B cell (primary cell): ENCODE results near the gene CD44. TPM values are rescaled to one million over a fixed set of nuclear protein-coding genes. Genes with fewer than 3 reads are reported as not detected.

Source experiments
- ATAC-seq: fragments of 200-7000 bp; cut with Tn5 transposase; one replicate; pipeline ENCODE4 v1.10.0; 2021; ENCODE audit warnings: low read depth, mild to moderate bottlenecking, moderate number of reproducible peaks, moderate library complexity
- CTCF ChIA-PET: fragments of 350-600 bp; sonication (Branson Sonifier 250); formaldehyde crosslinking; loops from one replicate; lab custom pipeline; 2021; ENCODE audit warnings: antibody characterized with exemption, inconsistent platforms; lab: Charles Lee
- POLR2A ChIA-PET: fragments of 350-600 bp; sonication (Branson Sonifier 250); formaldehyde crosslinking; loops from one replicate; lab custom pipeline; 2021; ENCODE audit warnings: antibody characterized with exemption; lab: Charles Lee
- DNase-seq: peaks from one replicate; pipeline ENCODE4 v3.0.0; 2013
- H2AFZ ChIP-seq: 2 replicates; pipeline ENCODE4 v1.6.1; 2012; ENCODE audit warnings: mild to moderate bottlenecking, low read depth, low read length; ENCODE audit not compliant: insufficient read depth, poor library complexity, severe bottlenecking
- H3K27ac ChIP-seq, 2 donors: 1 replicate in 1 of 2; 2 replicates in 1 of 2; pipeline ENCODE4 v1.5.1; 2012 to 2013; ENCODE audit warnings: low read length in 2 of 2, mild to moderate bottlenecking in 2 of 2, moderate library complexity in 1 of 2
- H3K27me3 ChIP-seq, 4 experiments: fragments of 200-600 bp in 1 of 4; sonication (generic) in 1 of 4; replicated peaks in 1 of 4; 1 replicate in 2 of 4; 2 replicates in 2 of 4; pipeline versions ENCODE4 v1.6.1 to v1.7.0; 2013 to 2016; ENCODE audit warnings: low read length in 3 of 4, mild to moderate bottlenecking in 2 of 4, mixed read lengths in 1 of 4, moderate library complexity in 1 of 4; ENCODE audit not compliant: insufficient read depth in 4 of 4, control insufficient read depth in 3 of 4; ENCODE audit errors: control extremely low read depth in 1 of 4
- H3K36me3 ChIP-seq, 2 experiments: replicated peaks in 1 of 2; 1 replicate in 1 of 2; 2 replicates in 1 of 2; pipeline versions ENCODE4 v1.6.1 to v1.7.1; 2013; ENCODE audit warnings: low read length in 1 of 2; ENCODE audit not compliant: insufficient read depth in 2 of 2, control insufficient read depth in 1 of 2; ENCODE audit errors: control extremely low read depth in 1 of 2, extremely low read depth in 1 of 2
- H3K4me1 ChIP-seq, 2 donors: fragments of 200-600 bp in 1 of 2; sonication (generic) in 1 of 2; 1 replicate in 1 of 2; 2 replicates in 1 of 2; pipeline versions ENCODE4 v1.5.1 to v1.6.1; 2013 to 2017; ENCODE audit warnings: low read length in 2 of 2; ENCODE audit not compliant: control insufficient read depth in 2 of 2, insufficient read depth in 2 of 2
- H3K4me2 ChIP-seq: replicated peaks from 2 replicates; pipeline ENCODE3; 2012; ENCODE audit warnings: mild to moderate bottlenecking, low read depth, low read length; ENCODE audit not compliant: poor library complexity, severe bottlenecking
- H3K4me3 ChIP-seq, 5 experiments: fragments of 200-600 bp in 1 of 5; sonication (generic) in 1 of 5; 1 replicate in 3 of 5; 2 replicates in 2 of 5; pipeline versions ENCODE4 v1.5.1 to v1.7.0; 2011 to 2016; ENCODE audit warnings: low read length in 4 of 5, mild to moderate bottlenecking in 4 of 5, low read depth in 2 of 5, control low read depth in 1 of 5, moderate library complexity in 1 of 5; ENCODE audit not compliant: insufficient read depth in 1 of 5; ENCODE audit errors: control extremely low read depth in 1 of 5, extremely low read depth in 1 of 5
- H3K79me2 ChIP-seq: fragments of 200-600 bp; sonication (generic); one replicate; pipeline ENCODE4 v1.6.0; 2016; ENCODE audit warnings: low read length; ENCODE audit not compliant: control insufficient read depth, insufficient read depth
- H3K9ac ChIP-seq: fragments of 200-600 bp; sonication (generic); 2 replicates; pipeline ENCODE4 v1.6.1; 2017; ENCODE audit warnings: mild to moderate bottlenecking, low read length, moderate library complexity
- H3K9me3 ChIP-seq, 3 donors: one replicate each; pipeline versions ENCODE4 v1.6.1 to v1.7.1; 2013; ENCODE audit warnings: low read length in 2 of 3; ENCODE audit not compliant: control insufficient read depth in 2 of 3, insufficient read depth in 1 of 3; ENCODE audit errors: control extremely low read depth in 1 of 3
- H4K20me1 ChIP-seq: 2 replicates; pipeline ENCODE4 v1.6.0; 2012; ENCODE audit warnings: mild to moderate bottlenecking, low read length; ENCODE audit not compliant: insufficient read depth, control insufficient read depth, poor library complexity, severe bottlenecking
- H3K27ac Mint-ChIP-seq: one replicate; pipeline ENCODE4 v1.8.0; 2021; ENCODE audit warnings: mixed read lengths
- H3K27me3 Mint-ChIP-seq: one replicate; pipeline ENCODE4 v1.8.0; 2021; ENCODE audit warnings: mixed read lengths
- H3K4me1 Mint-ChIP-seq: one replicate; pipeline ENCODE4 v1.8.0; 2021; ENCODE audit warnings: mixed read lengths
- H3K4me3 Mint-ChIP-seq: one replicate; pipeline ENCODE4 v1.8.0; 2021; ENCODE audit warnings: mixed read lengths
- H3K9me3 Mint-ChIP-seq: one replicate; pipeline ENCODE4 v1.8.0; 2022; ENCODE audit warnings: mixed read lengths; ENCODE audit not compliant: insufficient read depth
- EZH2 ChIP-seq: IDR thresholded peaks from 2 replicates; pipeline ENCODE4 v1.6.1; 2012; ENCODE audit warnings: borderline replicate concordance, low read depth, mild to moderate bottlenecking, moderate library complexity, low read length; ENCODE audit not compliant: insufficient read depth, poor library complexity, severe bottlenecking
- WGBS: methylation state at CpG from one replicate; pipeline ENCODE4 v1.1.5; 2013; ENCODE audit warnings: missing lambda C conversion rate; ENCODE audit not compliant: insufficient coverage; 5-methylcytosine and 5-hydroxymethylcytosine counted together
- intact Hi-C: fragments of 100-400 bp; cut with micrococcal nuclease; formaldehyde crosslinking; loops from one replicate; pipeline ENCODE4 v1.10.0; 2022
- polyA plus RNA-seq: library from polyadenylated mRNA; depleted of rRNA; stranded (reverse); fragments of >200 nt; gene quantifications from 2 replicates; pipeline ENCODE4 v1.2.3, GENCODE V29; 2012
- total RNA-seq, 2 donors: library from RNA; stranded (reverse); fragments of 120-200 nt in 1 of 2; gene quantifications; 1 replicate in 1 of 2; 2 replicates in 1 of 2; pipeline versions ENCODE4 v1.2.3 to v1.2.4, GENCODE V29; 2013 to 2022
- TF ChIP-seq, protein P1 (sequence below): fragments of 200-600 bp; IDR thresholded peaks from one replicate; pipeline ENCODE4 v1.8.0; 2022; ENCODE audit warnings: antibody characterized with exemption, mild to moderate bottlenecking

Gene CD44
- total and polyA plus RNA-seq, 2 donors (not counting 1 experiment from before 2014, with no cell fraction given) = 261 to 896 TPM

DNA sequence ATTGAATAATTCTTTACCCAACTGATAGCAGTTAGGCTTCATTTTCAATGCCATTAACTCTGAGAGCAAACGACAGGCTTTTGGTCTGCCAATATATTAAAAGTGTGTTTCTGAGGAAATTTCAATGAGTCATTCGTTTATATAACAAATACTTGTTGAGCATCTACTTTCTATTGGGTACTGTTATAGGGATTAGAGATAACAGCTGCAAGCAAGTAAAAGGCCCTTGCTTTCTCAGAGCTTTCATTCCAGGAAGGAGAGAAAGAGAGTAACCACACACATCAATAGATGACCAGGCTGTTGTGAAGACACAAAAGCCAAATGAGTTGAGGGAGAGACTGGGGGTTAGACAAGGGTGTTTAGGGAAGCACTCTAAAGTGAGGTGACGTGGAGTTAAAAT is 35.7 kb downstream of the CD44 start:
- H3K4me2 ChIP-seq = peak overlapping the region; percentile 66

DNA sequence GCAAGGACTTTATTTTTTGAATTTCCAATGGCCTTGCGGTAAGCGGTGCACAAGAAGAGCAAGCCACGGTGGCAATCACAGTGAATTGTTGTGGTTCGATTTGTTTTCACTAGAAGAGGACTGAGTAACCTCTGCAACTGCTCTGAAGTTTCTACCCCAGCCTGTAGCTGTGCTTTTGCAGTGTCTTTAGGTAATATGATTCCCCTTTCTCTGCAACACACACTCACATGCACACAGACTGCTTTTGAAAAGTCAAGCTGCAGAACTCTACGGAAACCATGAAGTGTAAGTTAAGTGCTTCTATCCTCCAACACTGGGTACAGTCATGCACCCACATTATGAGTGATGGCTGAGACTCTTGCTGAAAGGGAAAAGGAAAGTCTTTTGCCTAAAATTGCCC is 38.4 kb downstream of the CD44 start:
- Histone ChIP-seq H3K36me3 (peaks cover 27 to 53% of the 10 kb centered on the region in 2 experiments), H3K9ac (no peak overlapping the region), H3K4me1 (peaks cover 59 to 61% of the 10 kb centered on the region in 2 donors), H3K9me3 (no peaks in the 10 kb centered on the region), H3K4me2 (no peak overlapping the region), H3K27me3 (no peaks in the 10 kb centered on the region), H3K79me2 (peaks cover 84% of the 10 kb centered on the region), H4K20me1 (peaks cover 7% of the 10 kb centered on the region), H3K4me3 (no peak overlapping the region), H2AFZ (no peak overlapping the region), H3K27ac (no peak overlapping the region)
- intact Hi-C loops = no loop called here
- no peak overlapping the region for H3K27ac Mint-ChIP-seq
- ATAC-seq = no peak
- H3K27me3 Mint-ChIP-seq = no peaks in the 10 kb centered on the region
- 100% methylated on average over 1 of the region's 5 CpGs for WGBS
- ChIA-PET POLR2A (no interaction called here), CTCF (interaction anchor here (1.8 kb wide), 2 partner anchors 10 to 170 kb away, joined by 5 to 7 read pairs; no protein-coding TSS in a partner anchor)
- TF ChIP-seq, protein P1, sequence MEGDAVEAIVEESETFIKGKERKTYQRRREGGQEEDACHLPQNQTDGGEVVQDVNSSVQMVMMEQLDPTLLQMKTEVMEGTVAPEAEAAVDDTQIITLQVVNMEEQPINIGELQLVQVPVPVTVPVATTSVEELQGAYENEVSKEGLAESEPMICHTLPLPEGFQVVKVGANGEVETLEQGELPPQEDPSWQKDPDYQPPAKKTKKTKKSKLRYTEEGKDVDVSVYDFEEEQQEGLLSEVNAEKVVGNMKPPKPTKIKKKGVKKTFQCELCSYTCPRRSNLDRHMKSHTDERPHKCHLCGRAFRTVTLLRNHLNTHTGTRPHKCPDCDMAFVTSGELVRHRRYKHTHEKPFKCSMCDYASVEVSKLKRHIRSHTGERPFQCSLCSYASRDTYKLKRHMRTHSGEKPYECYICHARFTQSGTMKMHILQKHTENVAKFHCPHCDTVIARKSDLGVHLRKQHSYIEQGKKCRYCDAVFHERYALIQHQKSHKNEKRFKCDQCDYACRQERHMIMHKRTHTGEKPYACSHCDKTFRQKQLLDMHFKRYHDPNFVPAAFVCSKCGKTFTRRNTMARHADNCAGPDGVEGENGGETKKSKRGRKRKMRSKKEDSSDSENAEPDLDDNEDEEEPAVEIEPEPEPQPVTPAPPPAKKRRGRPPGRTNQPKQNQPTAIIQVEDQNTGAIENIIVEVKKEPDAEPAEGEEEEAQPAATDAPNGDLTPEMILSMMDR = no peak
- TF ChIP-seq EZH2 = no peak
- no peak for DNase-seq
- H3K4me1 Mint-ChIP-seq = peaks cover 78% of the 10 kb centered on the region
- no peak overlapping the region for H3K4me3 Mint-ChIP-seq
- no peaks in the 10 kb centered on the region for H3K9me3 Mint-ChIP-seq

More for the DNA sequence above, 35.7 kb downstream of the CD44 start:
- Histone ChIP-seq H3K36me3 (peaks cover 9 to 39% of the 10 kb centered on the region in 2 experiments), H2AFZ (no peak overlapping the region), H4K20me1 (peaks cover 7% of the 10 kb centered on the region), H3K4me3 (no peak overlapping the region), H3K9me3 (no peaks in the 10 kb centered on the region), H3K27ac (peak overlapping the region; percentile 54 to 83), H3K4me1 (peaks cover 71 to 76% of the 10 kb centered on the region in 2 donors), H3K9ac (no peak overlapping the region), H3K79me2 (peaks cover 92% of the 10 kb centered on the region), H3K27me3 (no peaks in the 10 kb centered on the region)
- DNase-seq (no peak), ATAC-seq (no peak)
- ChIA-PET POLR2A (interaction anchor here (0.6 to 1.1 kb wide), 4 partner anchors 9 to 239 kb away, joined by 3 to 7 read pairs (median 3); no protein-coding TSS in a partner anchor), CTCF (interaction anchor here (0.7 to 4.3 kb wide), 7 partner anchors 8 to 178 kb away, joined by 3 to 27 read pairs (median 3); no protein-coding TSS in a partner anchor)
- H3K27ac Mint-ChIP-seq = peak overlapping the region; percentile 94
- peak overlapping the region; percentile 83 for H3K4me3 Mint-ChIP-seq
- 30% methylated on average over 1 of the region's 3 CpGs for WGBS
- H3K4me1 Mint-ChIP-seq = peaks cover 82% of the 10 kb centered on the region
- no peaks in the 10 kb centered on the region for H3K9me3 Mint-ChIP-seq
- intact Hi-C loops = loop anchor here (2.0 to 5.0 kb wide), 2 partner anchors 14 to 37 kb away; partner anchors contain the start of gene CD44
- H3K27me3 Mint-ChIP-seq = no peaks in the 10 kb centered on the region
- TF ChIP-seq EZH2 = no peak
